ENCODE data around the gene CTBS.
"Not testable (repeated sequence)": the region's sequence is repeated elsewhere in the genome, so short reads cannot be mapped to it uniquely, and the experiment has no call there.

The CTBS gene

GRCh38 chr1:84594959-84595358, 20.7 kb upstream of the CTBS start:
- in situ Hi-C loops (cut with HindIII; ENCODE audit: low pct_ligation_motif_present, low pct_unique_long_range_greater_than_20kb, low sequenced_read_pairs); DNase-seq: not testable (repeated sequence)

- in situ Hi-C loops (cut with HindIII; ENCODE audit: low pct_ligation_motif_present, low pct_unique_long_range_greater_than_20kb, low sequenced_read_pairs) = no loop called here
- DNase-seq = no peak
Observed at GRCh38 chr1:84587099-84587498, 12.9 kb upstream of the CTBS start.

- DNase-seq = no peak
- in situ Hi-C loops (cut with HindIII; ENCODE audit: low pct_ligation_motif_present, low pct_unique_long_range_greater_than_20kb, low sequenced_read_pairs) = no loop called here
Observed at GRCh38 chr1:84585803-84586202, 11.6 kb upstream of the CTBS start.

- DNase-seq = no peak
Observed at GRCh38 chr1:84584126-84584525, 9.9 kb upstream of the CTBS start.

GRCh38 chr1:84583648-84584047, 9.4 kb upstream of the CTBS start:
- DNase-seq = no peak
- in situ Hi-C loops (cut with HindIII; ENCODE audit: low pct_ligation_motif_present, low pct_unique_long_range_greater_than_20kb, low sequenced_read_pairs) = no loop called here

More at GRCh38 chr1:84584126-84584525, 9.9 kb upstream of the CTBS start:
- in situ Hi-C loops (cut with HindIII; ENCODE audit: low pct_ligation_motif_present, low pct_unique_long_range_greater_than_20kb, low sequenced_read_pairs) = no loop called here

- no peak for DNase-seq
- in situ Hi-C loops (cut with HindIII; ENCODE audit: low pct_ligation_motif_present, low pct_unique_long_range_greater_than_20kb, low sequenced_read_pairs) = no loop called here
Observed at GRCh38 chr1:84582802-84583587, 8.8 kb upstream of the CTBS start.

GRCh38 chr1:84581648-84582047, 7.4 kb upstream of the CTBS start:
- in situ Hi-C loops (cut with HindIII; ENCODE audit: low pct_ligation_motif_present, low pct_unique_long_range_greater_than_20kb, low sequenced_read_pairs) = no loop called here
- DNase-seq = no peak

- DNase-seq = no peak
- in situ Hi-C loops (cut with HindIII; ENCODE audit: low pct_ligation_motif_present, low pct_unique_long_range_greater_than_20kb, low sequenced_read_pairs) = no loop called here
Observed at GRCh38 chr1:84574936-84575335, 696 bp upstream of the CTBS start.

- peak; percentile 20 for DNase-seq
- in situ Hi-C loops (cut with HindIII; ENCODE audit: low pct_ligation_motif_present, low pct_unique_long_range_greater_than_20kb, low sequenced_read_pairs) = no loop called here
Observed at GRCh38 chr1:84573481-84573966, 716 bp downstream of the CTBS start.

GRCh38 chr1:84571150-84571535, 3.1 kb downstream of the CTBS start:
- in situ Hi-C loops (cut with HindIII; ENCODE audit: low pct_ligation_motif_present, low pct_unique_long_range_greater_than_20kb, low sequenced_read_pairs) = no loop called here
- DNase-seq = no peak

- DNase-seq = no peak
- in situ Hi-C loops (cut with HindIII; ENCODE audit: low pct_ligation_motif_present, low pct_unique_long_range_greater_than_20kb, low sequenced_read_pairs) = no loop called here
Observed at GRCh38 chr1:84570436-84571149, 3.6 kb downstream of the CTBS start.

GRCh38 chr1:84569216-84569615, 5.0 kb downstream of the CTBS start:
- in situ Hi-C loops (cut with HindIII; ENCODE audit: low pct_ligation_motif_present, low pct_unique_long_range_greater_than_20kb, low sequenced_read_pairs) = no loop called here

GRCh38 chr1:84550826-84551225, 23.4 kb downstream of the CTBS start:
- DNase-seq = no peak
- in situ Hi-C loops (cut with HindIII; ENCODE audit: low pct_ligation_motif_present, low pct_unique_long_range_greater_than_20kb, low sequenced_read_pairs) = no loop called here

More at GRCh38 chr1:84569216-84569615, 5.0 kb downstream of the CTBS start:
- no peak for DNase-seq

GRCh38 chr1:84541679-84542078, 32.6 kb downstream of the CTBS start:
- in situ Hi-C loops (cut with HindIII; ENCODE audit: low pct_ligation_motif_present, low pct_unique_long_range_greater_than_20kb, low sequenced_read_pairs) = no loop called here
- DNase-seq = peak; percentile 1

GRCh38 chr1:84540759-84541158, 33.5 kb downstream of the CTBS start:
- no peak for DNase-seq
- in situ Hi-C loops (cut with HindIII; ENCODE audit: low pct_ligation_motif_present, low pct_unique_long_range_greater_than_20kb, low sequenced_read_pairs) = no loop called here

- no peak for DNase-seq
- in situ Hi-C loops (cut with HindIII; ENCODE audit: low pct_ligation_motif_present, low pct_unique_long_range_greater_than_20kb, low sequenced_read_pairs) = no loop called here
Observed at GRCh38 chr1:84539972-84540371, 34.3 kb downstream of the CTBS start.

- DNase-seq = no peak
- in situ Hi-C loops (cut with HindIII; ENCODE audit: low pct_ligation_motif_present, low pct_unique_long_range_greater_than_20kb, low sequenced_read_pairs) = no loop called here
Observed at GRCh38 chr1:84538599-84538998, 35.6 kb downstream of the CTBS start.

- in situ Hi-C loops (cut with HindIII; ENCODE audit: low pct_ligation_motif_present, low pct_unique_long_range_greater_than_20kb, low sequenced_read_pairs) = no loop called here
- DNase-seq = no peak
Observed at GRCh38 chr1:84525779-84526178, 48.5 kb downstream of the CTBS start.

GRCh38 chr1:84524590-84524989, 49.6 kb downstream of the CTBS start:
- in situ Hi-C loops (cut with HindIII; ENCODE audit: low pct_ligation_motif_present, low pct_unique_long_range_greater_than_20kb, low sequenced_read_pairs) = no loop called here
- no peak for DNase-seq

- in situ Hi-C loops (cut with HindIII; ENCODE audit: low pct_ligation_motif_present, low pct_unique_long_range_greater_than_20kb, low sequenced_read_pairs) = no loop called here
- no peak for DNase-seq
Observed at GRCh38 chr1:84510668-84511067, 63.6 kb downstream of the CTBS start.
